Transverse colon (tissue), 4 donors: Measurements from ENCODE around the gene FAM118B.

ENCODE experiments used
- EP300 ChIP-seq: sonication (generic); formaldehyde crosslinking; IDR thresholded peaks from one replicate; pipeline ENCODE4 v1.6.1; 2017; ENCODE audit warnings: antibody characterized with exemption, low read depth
- POLR2A ChIP-seq: fragments of 450-650 bp; IDR thresholded peaks from one replicate; pipeline ENCODE4 v1.6.1; 2016; ENCODE audit warnings: antibody characterized with exemption, mild to moderate bottlenecking, moderate library complexity
- POLR2AphosphoS5 ChIP-seq, 3 donors: sonication (generic); formaldehyde crosslinking; IDR thresholded peaks; one replicate each; pipeline ENCODE4 v1.6.1; 2016; ENCODE audit warnings: antibody characterized with exemption in 3 of 3
- TF ChIP-seq, protein P1 (sequence below), 5 experiments: fragments of 200-600 bp in 3 of 5; fragments of 450-650 bp in 2 of 5; sonication (generic) in 3 of 5; IDR thresholded peaks; 1 replicate in 2 of 5; 2 replicates in 3 of 5; pipeline ENCODE4 v1.5.1; 2016 to 2017; ENCODE audit warnings: antibody characterized with exemption in 5 of 5, inconsistent platforms in 3 of 5, mild to moderate bottlenecking in 2 of 5, moderate library complexity in 1 of 5

DNA sequence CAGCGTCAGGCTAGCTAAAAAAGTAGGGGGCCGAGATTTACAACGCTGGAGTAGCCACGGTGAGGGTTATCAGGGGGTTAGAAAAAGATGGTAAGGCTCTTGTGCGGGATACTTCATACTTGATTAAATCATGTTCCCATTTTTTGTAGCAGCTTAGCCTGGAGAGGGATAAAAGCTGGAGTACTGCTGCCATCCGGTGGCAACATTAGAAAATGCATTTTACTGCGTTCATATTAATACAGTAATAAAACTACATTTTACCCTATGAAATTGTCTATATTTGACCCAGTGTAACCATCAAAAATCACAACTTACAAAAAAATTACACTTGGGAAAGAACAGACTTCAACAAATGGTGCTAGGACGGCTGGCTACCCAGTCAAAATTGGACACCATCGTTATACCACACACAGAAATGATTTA lies 17.4 kb upstream of the FAM118B start:
- TF ChIP-seq, protein P1, sequence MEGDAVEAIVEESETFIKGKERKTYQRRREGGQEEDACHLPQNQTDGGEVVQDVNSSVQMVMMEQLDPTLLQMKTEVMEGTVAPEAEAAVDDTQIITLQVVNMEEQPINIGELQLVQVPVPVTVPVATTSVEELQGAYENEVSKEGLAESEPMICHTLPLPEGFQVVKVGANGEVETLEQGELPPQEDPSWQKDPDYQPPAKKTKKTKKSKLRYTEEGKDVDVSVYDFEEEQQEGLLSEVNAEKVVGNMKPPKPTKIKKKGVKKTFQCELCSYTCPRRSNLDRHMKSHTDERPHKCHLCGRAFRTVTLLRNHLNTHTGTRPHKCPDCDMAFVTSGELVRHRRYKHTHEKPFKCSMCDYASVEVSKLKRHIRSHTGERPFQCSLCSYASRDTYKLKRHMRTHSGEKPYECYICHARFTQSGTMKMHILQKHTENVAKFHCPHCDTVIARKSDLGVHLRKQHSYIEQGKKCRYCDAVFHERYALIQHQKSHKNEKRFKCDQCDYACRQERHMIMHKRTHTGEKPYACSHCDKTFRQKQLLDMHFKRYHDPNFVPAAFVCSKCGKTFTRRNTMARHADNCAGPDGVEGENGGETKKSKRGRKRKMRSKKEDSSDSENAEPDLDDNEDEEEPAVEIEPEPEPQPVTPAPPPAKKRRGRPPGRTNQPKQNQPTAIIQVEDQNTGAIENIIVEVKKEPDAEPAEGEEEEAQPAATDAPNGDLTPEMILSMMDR (IDR thresholded peaks at IDR 0.05) = peak; percentile 61 to 83 (median 68)
- TF ChIP-seq EP300 = no peak
- no peak for TF ChIP-seq POLR2AphosphoS5 (IDR thresholded peaks at IDR 0.05)
- no peak for TF ChIP-seq POLR2A
